Activated CD8-positive, alpha-beta memory T cell treated with anti-CD3 and anti-CD28 coated beads, Interleukin-2, amount 50 U/mL, for 48 hours (primary cell): Measurements from ENCODE around the gene ECD.
A peak's percentile ranks its signal among the peaks of the same experiment; 100 is the strongest.
"Not testable (repeated sequence)": the region's sequence is repeated elsewhere in the genome, so short reads cannot be mapped to it uniquely, and the experiment has no call there.

Experiments
- DNase-seq: peaks from one replicate; pipeline ENCODE4 v3.0.0-alpha.2; 2020

ECD gene

GRCh38 chr10:73156054-73156453, 11.8 kb downstream of the ECD start:
- no peak for DNase-seq

GRCh38 chr10:73152009-73152408, 15.8 kb downstream of the ECD start:
- DNase-seq = no peak

- DNase-seq = not testable (repeated sequence)
Observed at GRCh38 chr10:73150633-73151413, 17.0 kb downstream of the ECD start.

- no peak for DNase-seq
Observed at GRCh38 chr10:73141603-73142002, 26.2 kb downstream of the ECD start.

- DNase-seq = no peak
Observed at GRCh38 chr10:73139251-73139650, 28.6 kb downstream of the ECD start.

GRCh38 chr10:73136627-73137026, 31.2 kb downstream of the ECD start:
- DNase-seq = no peak

- no peak for DNase-seq
Observed at GRCh38 chr10:73134727-73135126, 33.1 kb downstream of the ECD start.

GRCh38 chr10:73131913-73132686, 35.7 kb downstream of the ECD start:
- no peak for DNase-seq

GRCh38 chr10:73131301-73131700, 36.5 kb downstream of the ECD start:
- no peak for DNase-seq

- no peak for DNase-seq
Observed at GRCh38 chr10:73126343-73126742, 41.5 kb downstream of the ECD start.

GRCh38 chr10:73119952-73120351, 47.9 kb downstream of the ECD start:
- DNase-seq = no peak

GRCh38 chr10:73119457-73119856, 48.4 kb downstream of the ECD start:
- no peak for DNase-seq

GRCh38 chr10:73117976-73118743, 49.6 kb downstream of the ECD start:
- DNase-seq = no peak

- no peak for DNase-seq
Observed at GRCh38 chr10:73116017-73116416, 51.8 kb downstream of the ECD start.

- no peak for DNase-seq
Observed at GRCh38 chr10:73113551-73113950, 54.3 kb downstream of the ECD start.

GRCh38 chr10:73112032-73112431, 55.8 kb downstream of the ECD start:
- not testable (repeated sequence) for DNase-seq

GRCh38 chr10:73110345-73110849, 57.4 kb downstream of the ECD start, which contains the start of gene NUDT13:
Gene NUDT13 (plus strand): TSS chr10:73110455. CDS start chr10:73114366, 3,911 bp downstream.
- no peak for DNase-seq

- not testable (repeated sequence) for DNase-seq
Observed at GRCh38 chr10:73109248-73109652, 58.6 kb downstream of the ECD start.

- DNase-seq = no peak
Observed at GRCh38 chr10:73106301-73106700, 61.5 kb downstream of the ECD start.

- no peak for DNase-seq
Observed at GRCh38 chr10:73099141-73099540, 68.7 kb downstream of the ECD start.

GRCh38 chr10:73097305-73097670, 70.5 kb downstream of the ECD start:
- no peak for DNase-seq

- DNase-seq = peak; percentile 100
Observed at GRCh38 chr10:73096449-73097304, 71.1 kb downstream of the ECD start, which contains the start of gene P4HA1. Gene P4HA1 (minus strand): TSS chr10:73096866. CDS start chr10:73074883, 21,983 bp downstream.
